ENCODE results near the gene PCDHB15. TPM values are rescaled to one million over a fixed set of nuclear protein-coding genes. Genes with fewer than 3 reads are reported as not detected.
"Not testable (repeated sequence)": the region's sequence is repeated elsewhere in the genome, so short reads cannot be mapped to it uniquely, and the experiment has no call there.

The PCDHB15 gene
- total RNA-seq, 1 donor from 2014 or later, result 5.8 TPM

GRCh38 chr5:141236516-141237313 is 8.5 kb upstream of the PCDHB15 start:
- DNase-seq (ENCODE audit: missing footprints), result no peak
- intact Hi-C loops (cut with DNase I), result no loop called here
- no peak for ATAC-seq

GRCh38 chr5:141241496-141241895 is 3.7 kb upstream of the PCDHB15 start:
- DNase-seq (ENCODE audit: missing footprints) (no peak), ATAC-seq (no peak)

GRCh38 chr5:141246971-141247370 is 1.8 kb downstream of the PCDHB15 start:
- DNase-seq (ENCODE audit: missing footprints); intact Hi-C loops (cut with DNase I); ATAC-seq: not testable (repeated sequence)

More at GRCh38 chr5:141241496-141241895, 3.7 kb upstream of the PCDHB15 start:
- intact Hi-C loops (cut with DNase I), result no loop called here

- intact Hi-C loops (cut with DNase I), result not testable (repeated sequence)
Measured at GRCh38 chr5:141247434-141247833, 2.2 kb downstream of the PCDHB15 start.

GRCh38 chr5:141250576-141250975 is 5.4 kb downstream of the PCDHB15 start:
- intact Hi-C loops (cut with DNase I), result no loop called here
- ATAC-seq (no peak), DNase-seq (ENCODE audit: missing footprints) (no peak)

More at GRCh38 chr5:141247434-141247833, 2.2 kb downstream of the PCDHB15 start:
- not testable (repeated sequence) for DNase-seq (ENCODE audit: missing footprints); ATAC-seq

GRCh38 chr5:141258464-141258863 is 13.3 kb downstream of the PCDHB15 start:
- ATAC-seq, result no peak
- DNase-seq (ENCODE audit: missing footprints), result no peak
- intact Hi-C loops (cut with DNase I), result no loop called here

- ATAC-seq (no peak), DNase-seq (ENCODE audit: missing footprints) (no peak)
- intact Hi-C loops (cut with DNase I), result no loop called here
Measured at GRCh38 chr5:141258948-141259347, 13.8 kb downstream of the PCDHB15 start.

GRCh38 chr5:141260458-141261237 is 15.5 kb downstream of the PCDHB15 start:
- intact Hi-C loops (cut with DNase I), result no loop called here
- DNase-seq (ENCODE audit: missing footprints) (no peak), ATAC-seq (no peak)

- intact Hi-C loops (cut with DNase I), result no loop called here
- DNase-seq (ENCODE audit: missing footprints) (no peak), ATAC-seq (no peak)
Measured at GRCh38 chr5:141261238-141261546, 16.0 kb downstream of the PCDHB15 start.

GRCh38 chr5:141269195-141269594 is 24.0 kb downstream of the PCDHB15 start:
- DNase-seq (ENCODE audit: missing footprints) (no peak), ATAC-seq (no peak)
- intact Hi-C loops (cut with DNase I), result no loop called here

GRCh38 chr5:141272906-141273305 is 27.7 kb downstream of the PCDHB15 start:
- no peak for ATAC-seq
- DNase-seq (ENCODE audit: missing footprints), result no peak
- intact Hi-C loops (cut with DNase I), result no loop called here

GRCh38 chr5:141298376-141298775 is 53.2 kb downstream of the PCDHB15 start:
- intact Hi-C loops (cut with DNase I), result no loop called here
- DNase-seq (ENCODE audit: missing footprints) (no peak), ATAC-seq (no peak)

Other genes with a start within 250 kb of the PCDHB15 start
- not detected for gene PCDHB1, start 194.0 kb upstream of the PCDHB15 start, total RNA-seq
- gene PCDHB2, start 150.8 kb upstream of the PCDHB15 start, total RNA-seq, result 1.7 TPM
- gene PCDHB3, start 144.9 kb upstream of the PCDHB15 start, total RNA-seq, result 0.70 TPM
- 1.5 TPM for gene PCDHB4, start 123.6 kb upstream of the PCDHB15 start, total RNA-seq
- 1.6 TPM for gene PCDHB5, start 110.2 kb upstream of the PCDHB15 start, total RNA-seq
- 0.51 TPM for gene PCDHB6, start 95.3 kb upstream of the PCDHB15 start, total RNA-seq
- gene PCDHB7, start 72.8 kb upstream of the PCDHB15 start, total RNA-seq, result 0.87 TPM
- 2.2 TPM for gene PCDHB8, start 67.6 kb upstream of the PCDHB15 start, total RNA-seq
- 2.5 TPM for gene PCDHB16, start 63.0 kb upstream of the PCDHB15 start, total RNA-seq
- gene PCDHB9, start 58.2 kb upstream of the PCDHB15 start, total RNA-seq, result 1.3 TPM
- 0.84 TPM for gene PCDHB10, start 53.0 kb upstream of the PCDHB15 start, total RNA-seq
- gene PCDHB11, start 45.8 kb upstream of the PCDHB15 start, total RNA-seq, result 0.81 TPM
- 1.3 TPM for gene PCDHB12, start 36.7 kb upstream of the PCDHB15 start, total RNA-seq
- 2.6 TPM for gene PCDHB13, start 31.5 kb upstream of the PCDHB15 start, total RNA-seq
- gene PCDHB14, start 22.1 kb upstream of the PCDHB15 start, total RNA-seq, result 4.1 TPM
- gene SLC25A2, start 58.7 kb downstream of the PCDHB15 start, total RNA-seq, result not detected
- 101 TPM for gene TAF7, start 75.4 kb downstream of the PCDHB15 start, total RNA-seq
- 3.2 TPM for gene PCDHGA1, start 85.1 kb downstream of the PCDHB15 start, total RNA-seq
- gene PCDHGA2, start 93.4 kb downstream of the PCDHB15 start, total RNA-seq, result 6.2 TPM
- 9.8 TPM for gene PCDHGA3, start 98.4 kb downstream of the PCDHB15 start, total RNA-seq
- 6.7 TPM for gene PCDHGB1, start 104.7 kb downstream of the PCDHB15 start, total RNA-seq
- 7.8 TPM for gene PCDHGA4, start 109.6 kb downstream of the PCDHB15 start, total RNA-seq
- 8.3 TPM for gene PCDHGB2, start 114.6 kb downstream of the PCDHB15 start, total RNA-seq
- 5.7 TPM for gene PCDHGA5, start 118.8 kb downstream of the PCDHB15 start, total RNA-seq
- 7.3 TPM for gene PCDHGB3, start 124.8 kb downstream of the PCDHB15 start, total RNA-seq
- gene PCDHGA6, start 128.5 kb downstream of the PCDHB15 start, total RNA-seq, result 6.0 TPM
- 7.2 TPM for gene PCDHGA7, start 137.3 kb downstream of the PCDHB15 start, total RNA-seq
- 4.6 TPM for gene PCDHGB4, start 142.3 kb downstream of the PCDHB15 start, total RNA-seq
- 9.7 TPM for gene PCDHGA8, start 147.2 kb downstream of the PCDHB15 start, total RNA-seq
- gene PCDHGB5, start 152.6 kb downstream of the PCDHB15 start, total RNA-seq, result 6.1 TPM
- 4.2 TPM for gene PCDHGA9, start 157.4 kb downstream of the PCDHB15 start, total RNA-seq
- 5.9 TPM for gene PCDHGB6, start 162.6 kb downstream of the PCDHB15 start, total RNA-seq
- gene PCDHGA10, start 167.6 kb downstream of the PCDHB15 start, total RNA-seq, result 4.1 TPM
- 8.6 TPM for gene PCDHGB7, start 172.3 kb downstream of the PCDHB15 start, total RNA-seq
- gene PCDHGA11, start 175.7 kb downstream of the PCDHB15 start, total RNA-seq, result 4.5 TPM
- gene PCDHGA12, start 185.1 kb downstream of the PCDHB15 start, total RNA-seq, result 6.5 TPM
- 22.5 TPM for gene PCDHGC3, start 230.6 kb downstream of the PCDHB15 start, total RNA-seq
- gene PCDHGC4, start 239.6 kb downstream of the PCDHB15 start, total RNA-seq, result 2.4 TPM
- 2.4 TPM for gene PCDHGC5, start 243.7 kb downstream of the PCDHB15 start, total RNA-seq